HG03135 (cell line): ENCODE data around the gene NTHL1.

Experiments
- ATAC-seq: cut with Tn5 transposase; IDR thresholded peaks from one replicate; pipeline ENCODE4 v1.9.1; 2021; ENCODE audit warnings: mild to moderate bottlenecking, moderate library complexity; ENCODE audit not compliant: unreplicated experiment

Gene NTHL1

GRCh38 chr16:2047330-2048115, at the start of gene NTHL1, which contains the start of gene TSC2:
TSS of gene NTHL1 (minus strand) at chr16:2047834. CDS start at chr16:2047823, 11 bp downstream.
TSS of gene TSC2 (plus strand) at chr16:2047985. CDS start at chr16:2048616, 631 bp downstream.
- ATAC-seq, result peak; percentile 94

- ATAC-seq, result no peak
Measured at GRCh38 chr16:2096853-2097595, 49.4 kb upstream of the NTHL1 start.

- no peak for ATAC-seq
Measured at GRCh38 chr16:2095918-2096582, 48.4 kb upstream of the NTHL1 start.

- ATAC-seq, result no peak
Measured at GRCh38 chr16:2095315-2095853, 47.8 kb upstream of the NTHL1 start.

GRCh38 chr16:2093793-2094192, 46.2 kb upstream of the NTHL1 start:
- ATAC-seq, result no peak

- ATAC-seq, result no peak
Measured at GRCh38 chr16:2092866-2093265, 45.2 kb upstream of the NTHL1 start.

- ATAC-seq, result no peak
Measured at GRCh38 chr16:2092256-2092620, 44.6 kb upstream of the NTHL1 start.

GRCh38 chr16:2091547-2092255, 44.1 kb upstream of the NTHL1 start:
- ATAC-seq, result no peak

GRCh38 chr16:2090777-2091546, 43.3 kb upstream of the NTHL1 start:
- no peak for ATAC-seq

- ATAC-seq, result no peak
Measured at GRCh38 chr16:2090481-2090776, 42.8 kb upstream of the NTHL1 start.

- no peak for ATAC-seq
Measured at GRCh38 chr16:2089706-2090480, 42.3 kb upstream of the NTHL1 start.

GRCh38 chr16:2088759-2089358, 41.2 kb upstream of the NTHL1 start:
- ATAC-seq, result no peak

GRCh38 chr16:2087748-2088631, 40.4 kb upstream of the NTHL1 start:
- ATAC-seq, result no peak

GRCh38 chr16:2086812-2087747, 39.4 kb upstream of the NTHL1 start:
- no peak for ATAC-seq

- ATAC-seq, result no peak
Measured at GRCh38 chr16:2086106-2086742, 38.6 kb upstream of the NTHL1 start.

- ATAC-seq, result no peak
Measured at GRCh38 chr16:2085669-2086068, 38.0 kb upstream of the NTHL1 start.
